HFF-Myc (cell line): Measurements from ENCODE around the gene ARFRP1.

Source experiments
- DNase-seq: peaks from one replicate; pipeline ENCODE4 v3.0.0-alpha.2; 2011; ENCODE audit warnings: low read depth; ENCODE audit errors: extremely low read depth
- H3K4me3 ChIP-seq: replicated peaks from 2 replicates; pipeline ENCODE4 v1.5.1; 2011; ENCODE audit warnings: low read depth, mild to moderate bottlenecking, control low read depth, low read length
- TF ChIP-seq, protein P1 (sequence below): IDR thresholded peaks from 2 replicates; pipeline ENCODE4 v1.5.1; 2012; ENCODE audit warnings: mild to moderate bottlenecking, low read depth, low read length, control low read depth; ENCODE audit errors: missing control alignments

The ARFRP1 gene

DNA sequence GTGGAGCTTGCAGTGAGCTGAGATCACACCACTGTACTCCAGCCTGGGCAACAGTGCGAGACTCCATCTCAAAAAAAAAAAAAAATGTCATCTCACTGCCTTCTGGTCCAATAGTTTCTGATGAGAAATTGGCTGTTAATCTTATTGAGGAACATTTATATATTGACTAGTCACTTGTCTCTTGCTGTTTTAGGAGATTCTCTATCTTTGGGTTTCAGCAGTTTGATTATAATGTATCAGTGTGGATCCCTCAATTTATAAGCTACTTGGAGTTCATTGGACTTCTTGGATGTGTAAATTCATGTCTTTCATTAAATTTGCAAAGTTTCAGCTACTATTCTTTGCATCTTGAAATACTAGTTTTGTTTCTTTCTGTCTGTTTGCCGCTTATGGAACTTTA lies 11.2 kb upstream of the ARFRP1 start:
- H3K4me3 ChIP-seq: no peak overlapping the region
- TF ChIP-seq, protein P1, sequence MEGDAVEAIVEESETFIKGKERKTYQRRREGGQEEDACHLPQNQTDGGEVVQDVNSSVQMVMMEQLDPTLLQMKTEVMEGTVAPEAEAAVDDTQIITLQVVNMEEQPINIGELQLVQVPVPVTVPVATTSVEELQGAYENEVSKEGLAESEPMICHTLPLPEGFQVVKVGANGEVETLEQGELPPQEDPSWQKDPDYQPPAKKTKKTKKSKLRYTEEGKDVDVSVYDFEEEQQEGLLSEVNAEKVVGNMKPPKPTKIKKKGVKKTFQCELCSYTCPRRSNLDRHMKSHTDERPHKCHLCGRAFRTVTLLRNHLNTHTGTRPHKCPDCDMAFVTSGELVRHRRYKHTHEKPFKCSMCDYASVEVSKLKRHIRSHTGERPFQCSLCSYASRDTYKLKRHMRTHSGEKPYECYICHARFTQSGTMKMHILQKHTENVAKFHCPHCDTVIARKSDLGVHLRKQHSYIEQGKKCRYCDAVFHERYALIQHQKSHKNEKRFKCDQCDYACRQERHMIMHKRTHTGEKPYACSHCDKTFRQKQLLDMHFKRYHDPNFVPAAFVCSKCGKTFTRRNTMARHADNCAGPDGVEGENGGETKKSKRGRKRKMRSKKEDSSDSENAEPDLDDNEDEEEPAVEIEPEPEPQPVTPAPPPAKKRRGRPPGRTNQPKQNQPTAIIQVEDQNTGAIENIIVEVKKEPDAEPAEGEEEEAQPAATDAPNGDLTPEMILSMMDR: no peak
- DNase-seq: no peak

DNA sequence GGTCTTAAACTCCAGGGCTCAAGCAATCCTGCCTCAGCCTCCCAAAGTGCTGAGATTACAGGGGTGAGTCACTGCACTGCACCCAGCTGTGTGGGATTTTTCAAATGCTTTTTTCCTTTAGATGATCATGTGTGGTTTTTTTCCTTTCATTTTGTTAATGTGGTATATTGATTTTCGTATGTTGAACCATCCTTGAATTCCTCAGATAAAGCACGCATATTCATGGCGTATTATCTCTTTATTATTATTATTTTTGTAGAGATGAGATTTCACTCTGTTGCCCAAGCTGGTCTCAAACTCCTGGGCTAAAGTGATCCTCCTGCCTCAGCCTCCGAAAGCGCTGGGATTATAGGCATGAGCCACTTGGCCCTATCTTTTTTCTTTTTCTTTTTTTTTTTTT lies 7.1 kb upstream of the ARFRP1 start:
- no peak for DNase-seq
- TF ChIP-seq, protein P1: no peak
- no peak overlapping the region for H3K4me3 ChIP-seq

DNA sequence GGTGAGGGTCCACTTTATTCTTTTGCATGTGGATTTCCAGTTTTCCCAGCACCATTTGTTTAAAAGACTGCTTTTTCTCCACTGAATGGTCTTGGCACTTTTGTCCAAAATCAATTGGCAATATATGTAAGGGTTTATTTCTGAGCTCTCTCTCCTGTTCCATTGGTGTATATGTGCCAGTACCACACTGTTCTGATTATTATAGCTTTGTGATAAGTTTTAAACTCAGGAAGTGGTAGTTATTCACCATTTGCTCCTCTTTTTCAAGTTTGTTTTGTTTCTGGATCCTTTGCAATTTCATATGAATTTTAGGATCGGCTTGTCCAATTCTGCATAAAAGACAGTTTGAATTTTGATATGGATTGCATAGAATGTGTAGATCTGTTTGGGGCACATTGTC lies 4.4 kb upstream of the ARFRP1 start:
- TF ChIP-seq, protein P1: no peak
- H3K4me3 ChIP-seq: no peak overlapping the region
- no peak for DNase-seq

DNA sequence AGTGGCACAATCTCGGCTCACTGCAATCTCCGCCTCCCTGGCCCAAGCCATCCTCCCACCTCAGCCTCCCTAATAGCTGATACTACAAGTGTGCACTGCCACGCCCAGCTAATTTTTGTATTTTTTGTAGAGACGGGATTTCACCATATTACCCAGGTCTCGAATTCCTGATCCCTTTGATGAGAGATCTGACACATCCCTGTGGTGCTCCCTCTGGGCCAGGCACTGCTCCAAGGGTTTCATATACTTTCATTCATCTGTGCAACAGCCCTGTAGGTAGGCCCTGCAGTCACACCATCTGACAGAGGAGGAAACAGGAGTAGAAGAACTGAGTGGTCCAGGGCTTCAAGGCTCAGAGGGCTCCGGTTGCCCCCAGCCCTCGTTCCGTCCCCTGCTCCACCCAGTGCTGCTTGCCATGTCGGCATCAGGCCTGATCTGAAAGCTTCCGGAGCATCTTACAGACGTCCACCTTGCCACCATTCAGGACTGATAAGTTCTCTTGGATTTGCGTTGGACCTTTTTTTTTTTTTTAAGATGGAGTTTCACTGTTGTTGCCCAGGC lies 3.4 kb upstream of the ARFRP1 start:
- no peak overlapping the region for H3K4me3 ChIP-seq
- no peak for DNase-seq
- TF ChIP-seq, protein P1: no peak

DNA sequence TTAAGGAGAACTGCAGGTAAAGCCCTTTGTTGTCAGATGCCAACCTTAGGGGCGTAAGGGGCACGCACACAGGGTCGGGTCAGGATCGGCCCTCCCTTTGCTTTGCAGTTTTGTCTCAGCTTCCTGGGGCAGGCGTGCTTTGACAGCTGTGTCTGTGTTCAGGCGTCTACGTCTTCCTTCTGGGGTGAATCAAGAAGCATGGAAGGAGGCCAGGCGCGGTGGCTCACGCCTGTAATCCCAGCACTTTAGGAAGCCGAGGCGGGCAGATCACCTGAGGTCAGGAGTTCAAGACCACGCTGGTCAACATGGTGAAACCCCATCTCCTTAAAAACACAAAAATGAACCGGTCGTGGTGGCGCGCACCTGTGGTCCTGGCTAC lies 1.4 kb upstream of the ARFRP1 start:
- H3K4me3 ChIP-seq: peak overlapping the region; percentile 90
- DNase-seq: no peak
- TF ChIP-seq, protein P1: no peak

DNA sequence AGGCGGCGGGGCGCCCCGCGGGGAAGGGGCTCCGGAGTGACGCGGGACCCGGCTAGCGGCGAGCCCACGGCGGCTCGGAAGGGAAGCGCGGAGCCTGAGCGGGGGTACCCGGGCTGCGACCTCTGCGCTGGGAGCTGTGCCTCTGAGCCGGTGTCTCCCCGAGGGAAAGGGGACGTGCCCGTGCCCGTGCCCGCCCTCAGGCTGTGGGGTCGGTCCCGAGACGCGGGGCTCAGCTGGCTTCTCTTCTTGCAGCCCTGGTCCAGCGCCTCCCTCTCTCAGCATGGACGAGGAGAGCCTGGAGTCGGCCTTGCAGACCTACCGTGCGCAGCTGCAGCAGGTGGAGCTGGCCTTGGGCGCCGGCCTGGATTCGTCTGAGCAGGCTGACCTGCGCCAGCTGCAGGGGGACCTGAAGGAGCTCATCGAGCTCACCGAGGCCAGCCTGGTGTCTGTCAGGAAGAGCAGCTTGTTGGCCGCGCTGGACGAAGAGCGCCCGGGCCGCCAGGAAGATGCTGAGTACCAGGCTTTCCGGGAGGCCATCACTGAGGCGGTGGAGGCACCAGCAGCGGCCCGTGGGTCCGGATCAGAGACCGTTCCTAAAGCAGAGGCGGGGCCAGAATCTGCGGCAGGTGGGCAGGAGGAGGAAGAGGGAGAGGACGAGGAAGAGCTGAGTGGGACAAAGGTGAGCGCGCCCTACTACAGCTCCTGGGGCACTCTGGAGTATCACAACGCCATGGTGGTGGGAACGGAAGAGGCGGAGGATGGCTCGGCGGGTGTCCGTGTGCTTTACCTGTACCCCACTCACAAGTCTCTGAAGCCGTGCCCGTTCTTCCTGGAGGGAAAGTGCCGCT lies 749 bp upstream of the ARFRP1 start:
- TF ChIP-seq, protein P1: no peak
- DNase-seq: no peak
- peak overlapping the region; percentile 90 for H3K4me3 ChIP-seq
